WI38 (cell line): ENCODE measurements around the gene CACNA1I.

ENCODE experiments used
- H3K4me3 ChIP-seq: 2 replicates; pipeline ENCODE4 v1.5.1; 2011; ENCODE audit warnings: low read depth, mild to moderate bottlenecking, control low read depth, low read length
- CTCF ChIP-seq: IDR thresholded peaks from 2 replicates; pipeline ENCODE4 v1.5.1; 2012; ENCODE audit warnings: low read depth, mild to moderate bottlenecking, control low read depth, low read length

Gene CACNA1I

DNA sequence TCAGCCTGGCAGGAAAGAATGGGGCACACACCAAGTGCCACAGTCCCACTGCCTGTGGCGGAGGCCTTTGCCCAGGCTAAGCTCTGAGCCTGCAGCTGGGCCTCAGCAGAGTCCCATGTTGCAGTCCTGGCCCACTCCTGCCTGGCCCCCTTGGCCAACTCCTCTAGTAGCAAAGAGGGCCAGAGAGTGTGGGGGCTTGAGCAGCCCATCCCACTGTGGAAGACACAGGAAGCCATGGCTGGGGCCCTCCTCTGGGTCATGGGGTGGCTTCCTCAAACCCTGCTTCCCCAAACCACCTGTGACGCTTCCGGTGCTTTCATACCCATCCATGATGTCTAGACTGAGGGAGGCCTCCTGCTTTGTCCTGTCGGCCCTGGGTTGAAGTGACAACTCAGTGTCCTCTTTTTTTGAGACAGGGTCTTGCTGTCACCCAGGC, 43.8 kb upstream of the CACNA1I start:
- H3K4me3 ChIP-seq: no peak overlapping the region
- TF ChIP-seq CTCF: no peak

DNA sequence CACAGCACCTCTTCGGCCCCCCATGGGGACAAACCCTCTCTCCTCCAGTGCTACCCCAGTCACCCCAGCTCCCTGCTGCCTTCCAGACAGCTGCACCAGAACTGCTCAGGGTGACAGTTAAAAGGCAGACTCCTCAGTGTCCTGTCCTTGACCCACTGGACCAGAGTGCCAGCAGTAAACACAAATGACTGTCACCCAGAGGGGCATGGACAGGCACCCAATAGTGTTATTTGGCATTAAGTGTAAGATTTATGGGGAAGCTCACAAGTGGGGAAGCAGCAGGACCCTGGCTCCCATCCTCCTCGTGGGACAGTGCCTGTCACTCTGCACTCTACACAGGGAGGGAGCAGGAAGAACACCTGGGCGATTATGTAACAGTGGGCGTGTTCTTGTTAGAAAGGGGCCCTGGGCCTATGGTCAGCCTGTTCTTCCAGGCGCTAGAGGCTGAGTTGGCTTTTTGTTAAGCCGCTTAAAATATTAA, 43.0 kb upstream of the CACNA1I start:
- no peak for TF ChIP-seq CTCF
- H3K4me3 ChIP-seq: no peak overlapping the region

- H3K4me3 ChIP-seq: no peak overlapping the region
- no peak for TF ChIP-seq CTCF
Observed at GRCh38 chr22:39528080-39528661, 42.4 kb upstream of the CACNA1I start.

- peak; percentile 99 for TF ChIP-seq CTCF
- H3K4me3 ChIP-seq: no peak overlapping the region
Observed at GRCh38 chr22:39528681-39529486, 41.7 kb upstream of the CACNA1I start.

- TF ChIP-seq CTCF: no peak
- H3K4me3 ChIP-seq: no peak overlapping the region
Observed at GRCh38 chr22:39529487-39529851, 41.1 kb upstream of the CACNA1I start.

DNA sequence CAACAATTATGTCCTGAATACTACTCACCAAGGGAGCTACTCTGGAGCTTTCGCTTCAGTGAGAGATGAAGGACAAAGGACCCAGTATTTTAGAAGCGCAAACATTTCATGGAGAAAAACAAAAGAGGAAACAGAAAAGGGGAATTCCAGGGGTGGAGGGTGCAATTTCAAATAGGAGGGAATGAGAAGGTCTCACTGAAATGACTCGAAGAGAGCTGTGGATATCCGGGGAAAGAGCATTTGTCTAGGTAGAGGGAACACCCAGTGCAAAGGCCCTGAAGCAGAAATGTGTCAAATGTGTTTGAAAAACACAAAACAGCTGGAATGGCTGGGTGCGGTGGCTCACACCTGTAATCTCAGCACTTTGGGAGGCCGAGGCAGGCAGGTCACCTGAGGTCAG, 40.4 kb upstream of the CACNA1I start:
- no peak for TF ChIP-seq CTCF
- no peak overlapping the region for H3K4me3 ChIP-seq

DNA sequence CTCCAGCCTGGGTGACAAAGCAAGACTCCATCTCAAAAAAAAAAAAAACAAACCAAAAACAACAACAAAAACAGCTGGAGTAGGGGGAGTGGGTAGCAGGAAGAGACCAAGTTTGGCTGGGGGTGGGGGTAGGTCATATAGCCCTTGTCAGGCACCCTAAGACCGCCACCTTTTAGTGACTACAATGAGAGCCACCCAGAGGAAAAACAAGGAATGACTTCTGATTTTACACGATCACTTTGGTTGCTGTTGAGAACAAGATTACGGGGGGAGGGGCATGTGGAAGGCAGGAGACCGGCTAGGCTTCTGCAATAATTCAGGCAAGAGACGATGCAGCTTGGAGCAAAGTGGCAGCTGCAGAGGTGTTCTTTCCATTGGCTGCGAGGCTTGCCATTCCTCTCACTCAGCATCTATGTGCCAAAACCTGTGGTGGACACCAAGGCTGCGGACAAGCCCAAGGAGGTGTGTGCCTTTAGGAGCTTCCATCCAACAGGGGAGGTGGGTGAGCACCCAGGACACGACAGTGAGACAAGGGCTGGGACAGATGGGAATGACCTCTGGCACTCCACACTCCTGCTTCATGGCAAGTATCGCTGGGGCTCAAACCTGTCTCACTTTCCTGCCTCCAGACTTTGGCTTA, 39.7 kb upstream of the CACNA1I start:
- H3K4me3 ChIP-seq: no peak overlapping the region

More for the DNA sequence above, 39.7 kb upstream of the CACNA1I start:
- no peak for TF ChIP-seq CTCF
